Measurements from ENCODE around the gene CHRDL2. TPM values are rescaled to one million over a fixed set of nuclear protein-coding genes. Genes with fewer than 3 reads are reported as not detected.

The CHRDL2 gene
- total and polyA plus RNA-seq, 2 of the 4 experiments (the other 2 are of a cell fraction), result 0.80 TPM; not detected in 1

DNA sequence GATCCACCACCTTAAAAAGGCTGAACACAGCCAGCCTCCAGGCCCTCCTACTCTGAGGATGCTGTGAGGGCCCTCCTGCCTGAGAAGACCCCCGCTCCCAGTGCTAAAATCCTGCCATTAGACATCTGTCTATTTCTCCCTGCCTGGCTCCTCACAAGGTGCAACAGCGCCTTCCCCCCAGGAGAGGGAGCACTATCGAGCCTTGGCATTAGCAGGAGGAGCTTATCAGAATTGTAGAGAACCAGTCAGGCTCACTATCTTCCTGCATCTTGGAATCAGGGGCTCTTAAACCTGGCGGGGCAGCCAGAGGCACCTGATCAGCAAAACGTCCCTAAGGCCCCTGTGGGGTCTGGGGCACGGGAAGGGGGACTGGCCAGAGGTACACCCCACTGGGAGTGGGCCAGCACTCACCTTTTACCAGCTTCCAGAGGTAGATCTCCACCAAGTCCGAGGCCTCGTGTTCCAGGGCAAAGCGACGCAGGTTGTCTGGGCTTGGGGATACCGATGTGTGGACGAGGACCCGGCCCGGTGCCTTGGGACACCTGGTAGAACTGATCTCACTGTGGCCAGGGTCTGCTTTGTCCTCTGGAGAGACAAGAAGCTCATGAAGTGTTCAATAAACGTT, 28.7 kb downstream of the CHRDL2 start:
- H3K23ac ChIP-seq (ENCODE audit: low read depth, low read length), result no peak overlapping the region
- WGBS, 2 experiments (ENCODE audit: extremely low coverage in 2 of 2, insufficient read length in 1 of 2), result 80% methylated on average over 7 of the region's 15 CpGs; no CpG with 5 or more reads in 1 of the 2 experiments
- H2AK9ac ChIP-seq (replicated peaks; ENCODE audit: low read depth, low read length, poor library complexity), result peak overlapping the region; percentile 38
- H3K4me2 ChIP-seq (ENCODE audit: low read depth, low read length), result no peak overlapping the region
- peaks cover 8% of the 10 kb centered on the region for H3K9me1 ChIP-seq (ENCODE audit: insufficient read depth, low read length)
- peak overlapping the region; percentile 69 for H2AFZ ChIP-seq (replicated peaks; ENCODE audit: low read length, poor library complexity)
- H3K27me3 ChIP-seq (ENCODE audit: control insufficient read depth, insufficient read depth, low read length), result no peaks in the 10 kb centered on the region
- ATAC-seq (ENCODE audit: low read depth), result peak; percentile 97
- no peak overlapping the region for H3K4me3 ChIP-seq (ENCODE audit: insufficient read depth, low read depth, low read length)
- peaks cover 2% of the 10 kb centered on the region for H3K4me1 ChIP-seq (ENCODE audit: control insufficient read depth, insufficient read depth, low read length)
- ChIA-PET CTCF (interaction anchor here (0.6 to 7.0 kb wide), 18 partner anchors 8 to 120 kb away, joined by 3 to 66 read pairs (median 4); no protein-coding TSS in a partner anchor), POLR2A (ENCODE audit: unreplicated experiment) (interaction anchor here (0.7 to 1.0 kb wide), 2 partner anchors 18 to 94 kb away, joined by 3 to 5 read pairs; no protein-coding TSS in a partner anchor)
- peak overlapping the region; percentile 62; the same call in 1 of the 3 replicates for H2BK15ac ChIP-seq (ENCODE audit: low read depth, low read length)
- no peak overlapping the region for H3K27ac ChIP-seq (ENCODE audit: insufficient read depth, low read length)
- H3K9me3 ChIP-seq (ENCODE audit: control insufficient read depth, insufficient read depth, low read length), result no peaks in the 10 kb centered on the region
- peak overlapping the region; percentile 62 for H3K18ac ChIP-seq (ENCODE audit: low read depth, low read length)
- H3K79me1 ChIP-seq (ENCODE audit: low read depth in 1 of 2, low read length in 2 of 2), result no peaks in the 10 kb centered on the region
- H4K8ac ChIP-seq (ENCODE audit: low read depth in 2 of 2, low read length in 2 of 2), result peak overlapping the region in 1 of 2 experiments; percentile 37; a peak in 2 of 4 replicates
- no peaks in the 10 kb centered on the region for H3K36me3 ChIP-seq (ENCODE audit: control insufficient read depth, insufficient read depth, low read length)
- no peaks in the 10 kb centered on the region for H4K20me1 ChIP-seq (ENCODE audit: insufficient read depth, low read length)
- H2AK5ac ChIP-seq (ENCODE audit: low read depth, low read length), result peak overlapping the region; percentile 97
- H2BK5ac ChIP-seq (ENCODE audit: low read depth, low read length, poor library complexity, severe bottlenecking), result peak overlapping the region; percentile 27
- dilution Hi-C loops (cut with HindIII; ENCODE audit: low sequenced_read_pairs, unreplicated experiment) (no loop called here), in situ Hi-C loops (cut with MboI; ENCODE audit: low sequenced_read_pairs) (no loop called here), intact Hi-C loops (cut with micrococcal nuclease) (loop anchor here (1.0 kb wide), 1 partner anchor 24 kb away; no protein-coding TSS in a partner anchor)
- H4K5ac ChIP-seq (ENCODE audit: low read depth, low read length), result peak overlapping the region; percentile 83
- peak; percentile 76 for DNase-seq
- BruUV-seq (replicated peaks), result no TSS peak
- no peak overlapping the region for H3K56ac ChIP-seq (ENCODE audit: extremely low read depth, insufficient read depth, low read length)
- peak overlapping the region; percentile 54; the same call in 1 of the 2 replicates for H4K91ac ChIP-seq (ENCODE audit: insufficient read depth, low read depth, low read length)
- no peak overlapping the region for H3K14ac ChIP-seq (replicated peaks; ENCODE audit: low read depth, low read length)
- H2BK120ac ChIP-seq (ENCODE audit: low read depth, low read length), result peak overlapping the region; percentile 80; the same call in 1 of the 2 replicates
- peak overlapping the region; percentile 63; the same call in 1 of the 2 replicates for H3K4ac ChIP-seq (ENCODE audit: low read depth, low read length)
- no peak overlapping the region for H3K9ac ChIP-seq (ENCODE audit: low read depth, low read length)
- peak overlapping the region; percentile 79; the same call in 1 of the 2 replicates for H2BK20ac ChIP-seq (ENCODE audit: low read depth, low read length)
- TF ChIP-seq CEBPB (IDR thresholded peaks at IDR 0.05; ENCODE audit: low read depth, low read length), result no peak
- no peak for TF ChIP-seq POLR2A (IDR thresholded peaks at IDR 0.05; ENCODE audit: low read depth, low read length)
- no peak for TF ChIP-seq USF2 (IDR thresholded peaks at IDR 0.05; ENCODE audit: low read depth, low read length)
- TF ChIP-seq MAZ (IDR thresholded peaks at IDR 0.05; ENCODE audit: borderline replicate concordance, low read depth, low read length), result peak; percentile 15; the same call in 1 of the 2 replicates
- TF ChIP-seq RAD21 (IDR thresholded peaks at IDR 0.05; ENCODE audit: low read length), result peak; percentile 83
- TF ChIP-seq, protein P1, sequence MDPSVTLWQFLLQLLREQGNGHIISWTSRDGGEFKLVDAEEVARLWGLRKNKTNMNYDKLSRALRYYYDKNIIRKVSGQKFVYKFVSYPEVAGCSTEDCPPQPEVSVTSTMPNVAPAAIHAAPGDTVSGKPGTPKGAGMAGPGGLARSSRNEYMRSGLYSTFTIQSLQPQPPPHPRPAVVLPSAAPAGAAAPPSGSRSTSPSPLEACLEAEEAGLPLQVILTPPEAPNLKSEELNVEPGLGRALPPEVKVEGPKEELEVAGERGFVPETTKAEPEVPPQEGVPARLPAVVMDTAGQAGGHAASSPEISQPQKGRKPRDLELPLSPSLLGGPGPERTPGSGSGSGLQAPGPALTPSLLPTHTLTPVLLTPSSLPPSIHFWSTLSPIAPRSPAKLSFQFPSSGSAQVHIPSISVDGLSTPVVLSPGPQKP (IDR thresholded peaks at IDR 0.05; ENCODE audit: borderline replicate concordance, low read depth, low read length), result no peak
- TF ChIP-seq, protein P2, sequence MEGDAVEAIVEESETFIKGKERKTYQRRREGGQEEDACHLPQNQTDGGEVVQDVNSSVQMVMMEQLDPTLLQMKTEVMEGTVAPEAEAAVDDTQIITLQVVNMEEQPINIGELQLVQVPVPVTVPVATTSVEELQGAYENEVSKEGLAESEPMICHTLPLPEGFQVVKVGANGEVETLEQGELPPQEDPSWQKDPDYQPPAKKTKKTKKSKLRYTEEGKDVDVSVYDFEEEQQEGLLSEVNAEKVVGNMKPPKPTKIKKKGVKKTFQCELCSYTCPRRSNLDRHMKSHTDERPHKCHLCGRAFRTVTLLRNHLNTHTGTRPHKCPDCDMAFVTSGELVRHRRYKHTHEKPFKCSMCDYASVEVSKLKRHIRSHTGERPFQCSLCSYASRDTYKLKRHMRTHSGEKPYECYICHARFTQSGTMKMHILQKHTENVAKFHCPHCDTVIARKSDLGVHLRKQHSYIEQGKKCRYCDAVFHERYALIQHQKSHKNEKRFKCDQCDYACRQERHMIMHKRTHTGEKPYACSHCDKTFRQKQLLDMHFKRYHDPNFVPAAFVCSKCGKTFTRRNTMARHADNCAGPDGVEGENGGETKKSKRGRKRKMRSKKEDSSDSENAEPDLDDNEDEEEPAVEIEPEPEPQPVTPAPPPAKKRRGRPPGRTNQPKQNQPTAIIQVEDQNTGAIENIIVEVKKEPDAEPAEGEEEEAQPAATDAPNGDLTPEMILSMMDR (conservative IDR thresholded peaks at IDR 0.05; ENCODE audit: low read depth, low read length), result peak; percentile 95
- peak; percentile 96 for TF ChIP-seq SMC3 (IDR thresholded peaks at IDR 0.05; ENCODE audit: low read depth, low read length)
